Activated CD8-positive, alpha-beta T cell treated with anti-CD3 and anti-CD28 coated beads, Interleukin-2, amount 10 ng/mL, durations not matched to agents 7 days and 5 days (primary cell): ENCODE data around the gene GLO1. TPM values are rescaled to one million over a fixed set of nuclear protein-coding genes. Genes with fewer than 3 reads are reported as not detected.

Experiments used
- ATAC-seq: fragments of 150-1000 bp; cut with Tn5 transposase; one replicate; pipeline ENCODE4 v1.10.0; 2021; ENCODE audit warnings: moderate library complexity
- CTCF ChIA-PET: fragments of 350-600 bp; sonication (Branson Sonifier 250); formaldehyde crosslinking; loops from one replicate; lab custom pipeline; 2021; ENCODE audit warnings: antibody characterized with exemption; lab: Charles Lee
- POLR2A ChIA-PET: fragments of 350-600 bp; sonication (Branson Sonifier 250); formaldehyde crosslinking; loops from one replicate; lab custom pipeline; 2021; ENCODE audit warnings: antibody characterized with exemption; lab: Charles Lee
- DNase-seq: peaks from one replicate; pipeline ENCODE4 v3.0.0-alpha.2; 2020
- H3K27ac Mint-ChIP-seq: one replicate; pipeline ENCODE4 v1.8.0; 2021; ENCODE audit warnings: mild to moderate bottlenecking, mixed read lengths
- H3K27me3 Mint-ChIP-seq: one replicate; pipeline ENCODE4 v1.8.0; 2021; ENCODE audit warnings: low read depth, mixed read lengths
- H3K36me3 Mint-ChIP-seq: one replicate; pipeline ENCODE4 v1.8.0; 2021; ENCODE audit warnings: low read depth, mixed read lengths
- H3K4me1 Mint-ChIP-seq: one replicate; pipeline ENCODE4 v1.8.0; 2021; ENCODE audit warnings: low read depth, mixed read lengths
- H3K4me3 Mint-ChIP-seq: one replicate; pipeline ENCODE4 v1.8.0; 2021; ENCODE audit warnings: mild to moderate bottlenecking, mixed read lengths
- H3K9me3 Mint-ChIP-seq: one replicate; pipeline ENCODE4 v1.8.0; 2022; ENCODE audit warnings: mixed read lengths; ENCODE audit not compliant: insufficient read depth
- total RNA-seq, 2 experiments: library from RNA; stranded (reverse); gene quantifications; one replicate each; pipeline ENCODE4 v1.2.3, GENCODE V29; 2021

Gene GLO1
- total RNA-seq, 2 experiments from 2014 or later, result 68.8 to 69.8 TPM

DNA sequence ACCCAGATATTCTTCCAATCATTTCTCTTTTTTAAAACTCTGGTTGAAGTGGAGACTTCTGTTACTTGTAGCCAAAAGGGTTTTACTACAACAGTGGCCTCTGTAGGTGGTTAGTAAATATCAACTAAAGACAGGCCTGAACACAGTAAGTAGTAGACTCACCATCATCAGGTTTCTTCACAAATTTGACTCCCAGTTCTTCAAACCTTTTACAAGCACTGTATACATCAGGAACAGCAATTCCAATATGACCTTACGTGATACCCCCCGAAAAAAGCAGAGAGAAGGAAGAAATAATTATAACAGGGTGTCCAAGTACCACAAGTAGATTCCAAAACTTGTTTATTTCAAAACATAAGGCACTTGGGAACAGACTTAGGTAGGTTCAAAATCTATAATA lies 21.1 kb downstream of the GLO1 start:
- Mint-ChIP-seq H3K27me3 (no peaks in the 10 kb centered on the region), H3K4me1 (no peaks in the 10 kb centered on the region), H3K9me3 (no peaks in the 10 kb centered on the region), H3K4me3 (no peak overlapping the region), H3K36me3 (peaks cover 24% of the 10 kb centered on the region), H3K27ac (no peak overlapping the region)
- CTCF ChIA-PET, result no interaction called here
- no peak for DNase-seq
- no peak for ATAC-seq
- POLR2A ChIA-PET, result no interaction called here

DNA sequence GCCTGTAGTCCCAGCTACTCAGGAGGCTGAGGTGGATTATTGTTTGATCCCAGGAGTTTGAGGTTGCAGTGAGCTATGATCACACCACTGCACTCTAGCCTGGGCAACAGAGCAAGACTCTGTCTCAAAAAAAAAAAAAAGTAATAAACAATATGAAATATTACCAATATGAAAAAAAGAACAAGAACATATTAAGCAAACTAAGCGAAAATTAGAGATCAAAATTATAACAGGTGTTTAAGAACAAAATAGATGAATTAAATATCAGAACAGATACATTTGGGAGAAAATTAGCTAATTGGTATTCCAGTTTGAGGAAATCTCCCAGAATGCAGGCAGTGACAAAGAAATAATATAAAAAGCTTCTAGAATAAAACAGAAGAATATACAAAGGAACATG lies 23.3 kb downstream of the GLO1 start:
- DNase-seq (no peak), ATAC-seq (no peak)
- H3K27ac Mint-ChIP-seq, result no peak overlapping the region
- CTCF ChIA-PET, result interaction anchor here (0.7 kb wide), 1 partner anchor 915 kb away, joined by 3 read pairs; no protein-coding TSS in a partner anchor
- peaks cover 3% of the 10 kb centered on the region for H3K4me1 Mint-ChIP-seq
- no peaks in the 10 kb centered on the region for H3K27me3 Mint-ChIP-seq
- POLR2A ChIA-PET, result no interaction called here
- H3K36me3 Mint-ChIP-seq, result peaks cover 44% of the 10 kb centered on the region
- no peaks in the 10 kb centered on the region for H3K9me3 Mint-ChIP-seq
- H3K4me3 Mint-ChIP-seq, result no peak overlapping the region

DNA sequence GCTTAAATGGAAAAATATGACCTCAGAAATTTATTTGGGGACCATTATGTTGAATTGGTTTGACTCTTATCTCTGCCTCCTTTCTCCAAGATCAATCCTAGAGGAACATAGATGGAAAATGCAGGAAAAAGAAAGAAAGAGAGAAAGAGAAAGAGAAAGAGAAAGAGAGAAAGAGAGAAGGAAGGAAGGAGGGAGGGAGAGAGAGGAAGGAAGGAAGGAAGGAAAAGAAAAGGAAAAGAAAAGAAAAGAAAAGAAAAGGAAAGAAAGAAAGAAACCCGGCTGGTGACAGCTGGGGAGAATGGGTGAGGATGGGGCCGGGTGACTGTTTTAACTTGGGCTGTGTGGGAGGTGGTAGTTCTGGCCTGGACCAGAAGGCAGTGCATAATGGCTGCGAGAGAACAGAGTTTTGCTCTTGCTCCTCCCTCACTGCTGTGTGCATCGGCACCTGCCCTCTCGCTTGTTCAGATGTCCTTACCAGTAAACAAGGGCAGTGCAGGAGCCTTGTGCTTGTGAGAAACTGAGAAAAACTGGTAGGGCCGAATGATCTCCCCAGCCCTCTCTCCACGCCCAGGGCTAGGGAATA lies 24.7 kb downstream of the GLO1 start:
- ChIA-PET POLR2A (interaction anchor here (0.7 kb wide), 1 partner anchor 964 kb away, joined by 3 read pairs; no protein-coding TSS in a partner anchor), CTCF (no interaction called here)
- Mint-ChIP-seq H3K27ac (peak overlapping the region; percentile 32), H3K9me3 (no peaks in the 10 kb centered on the region), H3K36me3 (peaks cover 51% of the 10 kb centered on the region), H3K4me3 (no peak overlapping the region), H3K27me3 (no peaks in the 10 kb centered on the region), H3K4me1 (peaks cover 12% of the 10 kb centered on the region)
- no peak for DNase-seq
- no peak for ATAC-seq

DNA sequence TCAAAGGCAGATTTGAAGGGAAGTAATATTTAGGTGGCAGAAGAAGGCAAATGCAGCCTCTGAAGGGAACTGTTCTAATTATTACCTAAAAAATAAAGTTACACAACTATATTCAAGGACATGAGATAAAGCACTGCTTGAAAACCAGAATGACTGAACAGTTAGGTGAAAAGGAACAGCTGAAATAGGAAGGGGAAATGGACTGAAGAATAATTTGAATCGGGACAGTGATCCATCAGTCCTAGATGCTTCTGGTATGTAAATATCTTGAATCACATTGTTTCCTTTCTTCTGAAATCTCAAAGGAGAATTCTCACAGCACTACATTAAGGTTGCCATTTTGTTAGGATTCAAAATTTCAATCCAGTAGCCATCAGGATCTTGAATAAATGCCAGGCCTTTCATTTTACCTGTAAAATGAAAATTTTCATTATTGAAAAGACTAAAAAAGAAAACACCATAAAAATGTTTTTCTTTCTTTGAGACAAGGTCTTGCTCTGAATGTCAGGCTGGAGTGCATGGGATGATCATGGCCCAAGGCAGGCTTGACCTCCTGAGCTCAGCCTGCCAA lies 25.9 kb downstream of the GLO1 start:
- Mint-ChIP-seq H3K27me3 (no peaks in the 10 kb centered on the region), H3K27ac (no peak overlapping the region), H3K36me3 (peaks cover 48% of the 10 kb centered on the region), H3K4me3 (no peak overlapping the region), H3K4me1 (peaks cover 15% of the 10 kb centered on the region), H3K9me3 (no peaks in the 10 kb centered on the region)
- CTCF ChIA-PET, result no interaction called here
- ATAC-seq (no peak), DNase-seq (no peak)
- POLR2A ChIA-PET, result no interaction called here

GRCh38 chr6:38676236-38676973 lies 26.5 kb downstream of the GLO1 start:
- no peak overlapping the region for H3K27ac Mint-ChIP-seq
- no peak for ATAC-seq
- H3K36me3 Mint-ChIP-seq, result peaks cover 42% of the 10 kb centered on the region
- peaks cover 17% of the 10 kb centered on the region for H3K4me1 Mint-ChIP-seq
- DNase-seq, result no peak
- POLR2A ChIA-PET, result no interaction called here
- no peak overlapping the region for H3K4me3 Mint-ChIP-seq
- CTCF ChIA-PET, result no interaction called here
- H3K27me3 Mint-ChIP-seq, result no peaks in the 10 kb centered on the region
- no peaks in the 10 kb centered on the region for H3K9me3 Mint-ChIP-seq

GRCh38 chr6:38673397-38674165 lies 29.4 kb downstream of the GLO1 start:
- ChIA-PET POLR2A (no interaction called here), CTCF (interaction anchor here (0.9 to 1.9 kb wide), 5 partner anchors 39 to 180 kb away, joined by 3 to 6 read pairs (median 3); no protein-coding TSS in a partner anchor)
- no peak for DNase-seq
- no peak for ATAC-seq
- no peaks in the 10 kb centered on the region for H3K27me3 Mint-ChIP-seq
- peaks cover 37% of the 10 kb centered on the region for H3K36me3 Mint-ChIP-seq
- H3K27ac Mint-ChIP-seq, result no peak overlapping the region
- H3K4me3 Mint-ChIP-seq, result no peak overlapping the region
- peaks cover 17% of the 10 kb centered on the region for H3K4me1 Mint-ChIP-seq
- no peaks in the 10 kb centered on the region for H3K9me3 Mint-ChIP-seq

DNA sequence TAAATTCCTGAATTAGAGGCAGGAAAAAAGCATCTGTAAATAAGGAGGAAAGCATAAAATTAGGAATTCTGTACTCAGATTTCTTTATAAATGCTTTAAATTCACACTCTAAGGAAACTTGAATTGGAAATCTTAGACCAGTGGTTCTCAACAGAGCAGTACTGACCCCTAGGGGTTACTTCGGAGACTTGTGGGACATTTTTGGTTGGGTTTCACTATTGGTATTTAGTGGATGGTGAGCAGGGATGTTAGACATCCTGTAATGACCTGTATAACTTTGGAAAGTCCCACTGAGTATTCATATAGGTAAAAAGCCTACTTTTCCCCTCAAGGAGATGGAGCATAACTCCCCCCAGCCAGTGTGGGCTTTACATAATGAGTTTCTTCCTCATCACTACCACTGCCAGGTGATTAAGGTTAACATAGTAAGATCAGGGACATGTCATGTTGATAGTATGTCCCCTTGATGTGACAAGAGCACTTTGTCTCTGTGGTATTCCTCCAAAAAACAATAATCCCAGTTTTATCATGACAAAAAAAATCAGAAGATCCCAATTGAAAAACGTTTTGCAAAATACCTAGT lies 31.0 kb downstream of the GLO1 start:
- CTCF ChIA-PET, result interaction anchor here (0.6 to 1.9 kb wide), 4 partner anchors 42 to 320 kb away, joined by 3 to 6 read pairs (median 4); no protein-coding TSS in a partner anchor
- no peak overlapping the region for H3K27ac Mint-ChIP-seq
- no peak overlapping the region for H3K4me3 Mint-ChIP-seq
- POLR2A ChIA-PET, result interaction anchor here (0.7 kb wide), 1 partner anchor 33 kb away, joined by 3 read pairs; no protein-coding TSS in a partner anchor
- peak; percentile 41 for DNase-seq
- peaks cover 29% of the 10 kb centered on the region for H3K36me3 Mint-ChIP-seq
- H3K9me3 Mint-ChIP-seq, result no peaks in the 10 kb centered on the region
- peak; percentile 79 for ATAC-seq
- peaks cover 17% of the 10 kb centered on the region for H3K4me1 Mint-ChIP-seq
- H3K27me3 Mint-ChIP-seq, result no peaks in the 10 kb centered on the region

GRCh38 chr6:38658418-38659167 lies 44.4 kb downstream of the GLO1 start:
- Mint-ChIP-seq H3K36me3 (no peaks in the 10 kb centered on the region), H3K27ac (no peak overlapping the region), H3K4me3 (no peak overlapping the region), H3K4me1 (no peaks in the 10 kb centered on the region), H3K9me3 (no peaks in the 10 kb centered on the region), H3K27me3 (no peaks in the 10 kb centered on the region)
- DNase-seq, result no peak
- ChIA-PET POLR2A (no interaction called here), CTCF (no interaction called here)
- no peak for ATAC-seq

DNA sequence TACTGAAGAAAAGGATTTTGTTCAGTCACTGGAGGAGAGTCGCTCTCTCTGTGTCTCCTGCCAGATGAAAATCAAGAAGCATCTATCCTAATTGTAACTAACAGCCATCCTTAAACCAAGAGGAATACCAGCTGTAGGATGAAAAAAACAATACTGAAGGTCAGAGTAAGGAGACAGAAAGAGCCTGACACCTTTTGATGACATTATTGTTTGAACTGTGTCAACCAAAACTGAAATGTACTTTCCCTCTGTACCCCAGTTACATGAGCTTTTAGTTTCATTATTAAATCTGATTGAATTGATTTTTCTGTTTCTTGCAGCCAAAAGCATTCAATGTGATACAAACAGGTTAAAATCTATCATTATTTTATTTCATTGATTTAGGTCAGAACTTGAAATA lies 46.0 kb downstream of the GLO1 start:
- no peaks in the 10 kb centered on the region for H3K27me3 Mint-ChIP-seq
- H3K36me3 Mint-ChIP-seq, result no peaks in the 10 kb centered on the region
- ATAC-seq (no peak), DNase-seq (no peak)
- H3K27ac Mint-ChIP-seq, result no peak overlapping the region
- POLR2A ChIA-PET, result no interaction called here
- CTCF ChIA-PET, result no interaction called here
- H3K4me3 Mint-ChIP-seq, result no peak overlapping the region
- H3K4me1 Mint-ChIP-seq, result no peaks in the 10 kb centered on the region
- no peaks in the 10 kb centered on the region for H3K9me3 Mint-ChIP-seq

- H3K9me3 Mint-ChIP-seq, result no peaks in the 10 kb centered on the region
- POLR2A ChIA-PET, result no interaction called here
- no peak overlapping the region for H3K27ac Mint-ChIP-seq
- ATAC-seq, result no peak
- no peak overlapping the region for H3K4me3 Mint-ChIP-seq
- no peaks in the 10 kb centered on the region for H3K4me1 Mint-ChIP-seq
- H3K36me3 Mint-ChIP-seq, result no peaks in the 10 kb centered on the region
- no peak for DNase-seq
- CTCF ChIA-PET, result no interaction called here
- no peaks in the 10 kb centered on the region for H3K27me3 Mint-ChIP-seq
Measured at GRCh38 chr6:38654263-38654662, 48.7 kb downstream of the GLO1 start.
